GM18858 (cell line): ENCODE data around the gene LRRC18.

Source experiments
- ATAC-seq: cut with Tn5 transposase; IDR thresholded peaks from one replicate; pipeline ENCODE4 v1.9.1; 2021; ENCODE audit not compliant: unreplicated experiment

The LRRC18 gene

DNA sequence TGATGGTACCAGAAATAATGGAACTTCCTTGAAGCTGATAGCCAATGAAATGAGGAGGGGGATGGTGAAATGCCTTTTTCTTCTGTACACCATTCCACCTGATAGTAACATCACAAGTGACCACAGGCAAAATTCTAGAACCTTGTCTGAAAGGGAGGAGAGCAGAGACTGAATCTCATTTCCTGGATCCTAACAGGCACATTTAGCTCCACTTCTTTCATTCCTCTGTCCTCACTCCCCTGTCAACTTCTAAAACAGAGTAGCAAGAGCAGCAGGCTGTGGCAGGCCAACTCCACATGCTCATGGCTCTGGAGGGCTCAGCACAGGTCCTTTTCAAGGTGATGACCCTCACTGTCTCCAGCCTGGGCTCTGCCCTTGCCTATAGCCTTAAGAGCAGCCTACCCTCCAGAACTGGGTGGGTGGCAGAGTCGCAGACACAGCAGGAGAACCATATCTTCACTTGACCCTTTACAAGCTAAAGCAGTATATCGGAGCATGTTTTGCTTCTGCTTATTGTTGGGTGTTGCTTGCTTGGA is at the start of gene LRRC18:
LRRC18 (minus strand) TSS at position 51 of the 536 bp plus-strand sequence. CDS start 25,685 bp downstream, outside the sequence.
- no peak for ATAC-seq

DNA sequence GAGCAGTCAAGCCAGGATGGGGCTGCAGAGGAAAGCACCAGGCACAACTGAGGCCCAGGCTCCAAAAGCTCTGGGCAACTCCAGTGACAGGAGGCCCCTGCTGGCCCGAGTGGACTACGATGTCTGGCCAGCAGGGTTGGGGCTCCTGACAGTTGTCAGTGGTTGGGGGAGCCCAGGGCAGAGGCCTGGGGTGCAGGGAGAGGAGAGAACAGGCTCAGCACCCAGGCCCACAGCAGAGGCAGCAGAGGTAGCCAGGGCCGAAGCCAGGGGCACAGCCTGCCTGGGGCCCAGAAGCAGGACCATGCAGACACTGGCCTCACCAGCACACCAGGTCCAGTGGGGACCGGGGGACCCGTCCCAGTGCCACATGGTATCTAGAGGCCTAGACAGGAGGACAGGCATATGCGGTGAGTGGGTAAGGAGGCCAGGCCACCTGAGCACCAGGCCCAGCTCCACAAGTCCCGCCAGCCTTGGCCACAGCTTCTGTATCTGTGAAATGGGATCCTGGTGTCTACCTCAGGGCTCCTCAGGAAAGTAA is 46.0 kb upstream of the LRRC18 start:
- ATAC-seq: no peak

DNA sequence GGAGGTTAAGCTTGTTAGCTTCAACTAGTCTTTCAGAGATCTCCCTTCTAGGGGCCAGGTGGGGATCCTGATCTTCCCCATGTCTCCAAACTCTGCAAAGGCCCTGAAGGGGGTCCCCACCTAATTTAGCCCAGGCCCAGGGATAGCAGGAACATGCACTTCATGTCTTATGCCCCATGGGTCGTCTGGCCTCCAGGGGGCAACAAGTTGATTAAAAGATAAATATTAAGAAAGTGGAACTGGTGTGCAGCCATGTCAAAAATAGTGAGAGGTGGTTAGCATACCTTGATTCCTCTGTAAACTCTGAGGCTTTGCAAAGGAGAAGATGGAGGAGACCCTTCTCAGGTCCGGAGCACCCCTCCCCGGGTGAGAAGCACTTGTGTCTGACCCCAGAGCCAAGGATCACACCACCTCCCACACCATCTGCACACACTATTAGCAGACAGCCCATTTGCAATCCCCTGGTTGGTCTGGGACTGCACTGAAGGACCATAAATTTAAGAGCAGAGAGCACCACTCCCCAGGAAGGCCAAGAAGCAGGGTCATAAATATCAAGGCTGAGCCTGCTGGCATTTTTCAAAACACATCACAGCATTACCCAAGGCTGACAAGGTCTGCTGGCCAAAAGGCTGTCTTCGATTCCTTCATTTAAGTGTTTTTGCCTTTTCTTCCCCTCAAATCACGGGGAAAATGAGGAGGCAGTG is 44.2 kb upstream of the LRRC18 start:
- no peak for ATAC-seq

DNA sequence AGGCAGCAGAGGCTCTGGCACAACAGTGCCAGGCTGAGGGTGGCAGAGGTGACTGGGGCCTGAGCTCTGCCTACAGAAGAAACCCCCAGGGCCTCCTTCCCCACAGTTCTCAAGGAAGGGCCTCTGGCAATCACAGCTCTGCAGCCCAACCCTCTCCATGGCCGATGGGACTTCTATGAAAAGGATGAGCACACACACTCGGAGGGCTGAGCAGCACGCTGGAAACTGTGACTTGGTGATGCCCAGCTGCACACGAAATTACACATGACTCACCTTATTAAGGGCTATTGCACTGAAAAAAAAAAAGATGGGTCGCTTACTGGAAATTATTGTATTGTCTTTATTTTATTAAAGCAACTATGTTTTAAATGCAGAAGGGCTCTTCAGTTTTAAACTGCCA is 42.9 kb upstream of the LRRC18 start:
- no peak for ATAC-seq

DNA sequence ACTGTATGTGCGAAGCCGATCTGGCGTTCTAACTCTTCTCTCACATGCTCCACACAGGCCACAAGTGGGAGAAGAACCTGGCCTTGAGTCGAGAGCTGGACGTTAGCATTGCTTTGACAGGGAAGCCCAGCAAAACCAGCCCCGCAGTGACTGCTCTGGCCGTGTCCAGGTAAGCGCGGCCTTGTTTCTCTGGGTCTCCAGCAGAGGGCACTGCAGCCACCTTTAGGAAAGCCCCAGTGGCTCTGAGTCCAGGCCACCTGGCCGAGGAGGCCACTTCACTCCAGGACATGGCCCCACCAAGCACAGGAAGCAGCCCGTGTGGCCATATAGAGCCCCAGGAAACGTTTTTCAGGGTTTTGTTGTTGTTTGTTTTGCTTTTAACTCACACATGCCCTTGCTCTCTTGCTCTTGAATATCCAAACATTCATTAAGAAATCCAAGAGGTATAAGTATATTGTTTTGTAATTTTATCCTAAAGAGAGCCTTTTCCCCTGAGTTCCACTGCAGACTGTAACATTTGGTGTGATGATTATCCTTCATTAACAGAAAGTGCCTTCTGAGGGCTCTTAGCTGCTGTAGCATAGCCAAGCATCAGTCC is 41.8 kb upstream of the LRRC18 start:
- no peak for ATAC-seq

DNA sequence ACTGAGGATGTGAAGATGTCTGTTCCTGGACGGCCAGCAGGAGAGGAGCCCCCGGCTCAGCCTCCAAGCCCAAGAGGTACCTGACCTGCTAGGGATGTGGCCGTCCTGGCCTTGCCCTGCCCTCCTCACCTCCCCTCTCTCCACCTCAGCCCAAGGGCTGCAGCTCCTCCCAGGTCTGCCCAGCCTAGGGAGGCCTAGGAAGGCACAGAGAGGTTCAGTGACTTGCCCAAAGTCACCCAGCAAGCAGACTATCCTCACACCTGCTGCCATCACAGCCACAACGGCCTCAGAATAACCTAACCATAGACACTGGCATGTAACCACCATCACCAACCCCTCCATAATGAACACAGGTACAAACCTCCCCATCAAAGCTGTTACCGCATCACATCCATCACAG is 38.7 kb upstream of the LRRC18 start:
- ATAC-seq: no peak

DNA sequence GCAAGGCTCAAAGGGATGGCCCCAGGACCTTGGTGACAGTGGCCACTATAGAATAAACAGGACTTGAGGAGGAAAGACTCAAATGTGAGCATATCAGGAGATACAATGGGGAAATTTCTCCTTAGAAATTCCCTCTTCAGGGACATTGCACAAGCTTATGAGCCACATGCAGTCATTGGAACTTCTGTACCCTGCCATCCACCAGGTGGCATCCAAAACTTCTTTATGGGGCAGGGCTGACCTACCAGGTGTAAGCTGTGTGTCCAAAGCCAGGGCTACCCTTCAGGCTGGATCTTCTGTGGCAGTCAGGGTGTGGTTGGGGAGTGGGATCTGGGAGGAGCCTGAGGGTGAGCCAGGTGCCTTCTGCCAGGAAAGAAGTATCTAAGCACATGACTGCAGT is 36.6 kb upstream of the LRRC18 start:
- ATAC-seq: no peak

DNA sequence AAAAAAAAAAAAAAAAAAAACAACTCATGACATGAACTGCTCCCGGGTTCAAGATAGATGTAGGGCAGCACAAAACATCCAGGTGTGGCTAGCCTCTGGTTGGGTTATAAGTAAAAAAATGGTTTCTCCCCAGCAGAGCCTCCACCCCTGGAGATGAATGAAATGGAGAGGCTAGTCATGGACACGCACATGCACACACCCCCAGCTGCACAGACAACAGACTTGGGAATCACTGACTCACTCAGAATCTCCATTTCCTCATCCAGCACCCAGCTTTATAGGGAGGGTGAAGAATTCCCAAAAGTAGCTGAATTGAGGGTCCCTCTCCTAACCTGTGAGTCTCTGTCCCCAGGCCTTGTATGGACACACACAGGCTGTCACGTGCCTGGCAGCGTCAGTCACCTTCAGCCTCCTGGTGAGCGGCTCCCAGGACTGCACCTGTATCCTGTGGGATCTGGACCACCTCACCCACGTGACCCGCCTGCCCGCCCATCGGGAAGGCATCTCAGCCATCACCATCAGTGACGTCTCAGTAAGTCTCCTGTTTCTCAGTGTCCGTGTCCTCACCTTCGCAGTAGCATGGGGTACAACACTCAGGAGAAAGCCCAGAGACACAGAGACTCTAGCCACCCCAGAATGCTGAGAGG is 35.0 kb upstream of the LRRC18 start:
- ATAC-seq: no peak

DNA sequence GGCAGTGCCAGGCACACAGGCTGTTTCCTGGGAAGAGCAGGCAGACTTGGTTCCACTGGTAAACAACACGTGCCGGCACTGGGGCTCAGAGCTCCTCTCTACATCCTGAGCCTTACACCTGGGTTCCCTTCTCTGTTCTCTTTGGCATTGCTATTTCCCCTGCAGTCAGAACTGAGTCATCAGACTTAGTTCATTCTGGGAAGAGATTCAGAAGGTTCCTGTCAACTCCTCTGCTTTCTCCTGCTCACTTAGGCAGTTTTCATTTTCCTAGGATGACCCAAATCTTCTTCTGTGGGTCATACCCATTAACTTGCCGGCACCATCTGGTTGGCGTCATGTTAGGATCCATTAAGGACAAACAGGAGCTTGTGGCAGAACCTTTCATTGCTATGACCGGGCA is 33.4 kb upstream of the LRRC18 start:
- ATAC-seq: no peak

DNA sequence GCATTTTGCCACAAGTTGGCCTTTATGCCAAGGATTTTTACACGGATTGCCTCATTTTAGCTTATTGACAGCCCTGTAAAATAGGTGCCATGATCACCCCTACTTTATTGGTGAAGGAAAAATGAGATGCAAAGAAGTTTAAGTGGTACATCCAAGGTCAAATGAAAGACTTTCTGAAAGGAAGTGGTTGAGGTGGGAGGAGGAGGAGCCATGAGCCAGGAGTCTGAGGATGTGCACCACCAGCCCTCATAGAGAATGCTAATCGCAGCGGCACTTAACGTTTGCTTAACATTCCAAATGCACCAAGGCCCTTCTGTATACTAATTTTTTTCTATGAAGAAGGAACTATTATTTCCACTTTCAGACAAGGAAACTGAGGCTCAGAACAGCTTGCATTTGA is 31.0 kb upstream of the LRRC18 start:
- ATAC-seq: no peak

DNA sequence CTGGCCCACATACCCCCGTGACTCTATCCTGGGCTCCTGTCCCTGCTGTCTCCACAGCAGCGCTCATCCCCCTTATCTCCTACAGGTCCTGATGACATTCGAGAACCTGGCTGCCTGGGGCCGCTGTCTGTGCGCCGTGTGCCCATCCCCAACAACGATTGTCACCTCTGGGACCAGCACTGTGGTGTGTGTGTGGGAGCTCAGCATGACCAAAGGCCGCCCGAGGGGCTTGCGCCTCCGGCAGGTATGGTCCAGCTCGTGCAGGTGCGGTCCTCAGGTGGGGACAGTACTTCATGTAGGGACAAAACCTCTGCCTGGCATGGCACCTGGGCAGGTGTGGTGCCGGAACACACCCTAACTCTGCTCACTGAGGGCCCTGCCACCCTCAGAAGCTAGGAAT is 30.4 kb upstream of the LRRC18 start:
- no peak for ATAC-seq

DNA sequence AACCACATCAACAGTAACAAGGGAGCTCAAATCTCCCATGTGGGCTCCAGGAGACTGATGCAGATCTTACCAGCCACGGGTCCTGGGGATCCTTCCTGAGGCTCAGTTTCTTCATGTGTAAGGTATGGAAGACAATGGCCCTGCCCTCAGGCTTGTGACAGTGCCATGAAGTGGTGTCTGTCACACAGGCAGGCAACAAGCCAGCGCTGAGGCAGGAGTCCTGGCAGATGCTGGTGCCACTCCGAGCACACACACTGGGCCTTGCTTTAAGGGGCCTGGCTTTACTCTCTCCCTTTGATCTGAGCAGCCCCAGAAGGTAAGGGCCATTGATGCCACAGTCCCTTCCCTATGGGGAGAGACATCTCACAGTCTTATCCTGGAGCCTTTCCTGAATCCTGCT is 28.4 kb upstream of the LRRC18 start:
- no peak for ATAC-seq

DNA sequence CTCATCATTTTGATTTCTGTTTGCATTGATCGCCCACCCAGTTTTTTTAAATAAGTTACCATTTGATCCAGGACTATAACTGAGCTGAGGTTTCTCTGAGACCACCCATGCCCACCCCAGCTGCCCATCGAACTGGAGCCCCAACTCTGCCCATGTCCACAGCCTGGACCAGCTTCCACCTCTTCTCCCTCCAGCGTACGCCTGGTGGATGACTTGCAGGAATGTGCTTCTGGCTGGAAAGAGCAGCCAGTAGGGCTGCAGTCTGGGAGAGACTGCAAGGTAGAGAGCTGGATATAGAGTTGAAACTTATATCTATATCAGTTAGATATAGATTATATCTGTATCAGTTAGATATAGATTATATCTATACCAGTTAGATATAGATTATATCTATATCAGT is 25.8 kb upstream of the LRRC18 start:
- ATAC-seq: no peak

DNA sequence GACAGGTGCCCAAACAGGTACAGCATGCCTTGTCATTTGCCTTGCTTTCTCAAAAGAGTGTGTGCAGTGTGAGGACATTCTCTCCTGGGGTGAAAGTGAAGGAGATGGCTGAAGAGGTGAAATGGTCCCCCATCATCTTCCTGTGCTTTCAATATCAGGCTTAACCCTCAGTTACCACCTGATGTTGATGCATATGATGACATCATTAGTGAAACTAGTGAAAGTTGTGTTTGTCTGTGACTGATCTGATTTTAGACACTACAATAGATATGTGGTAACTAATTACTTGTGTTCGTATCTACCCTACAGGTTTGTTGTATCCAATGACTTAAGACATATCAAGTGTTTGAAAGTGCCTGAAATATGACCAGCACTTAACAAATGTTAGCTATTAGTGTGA is 24.4 kb upstream of the LRRC18 start:
- no peak for ATAC-seq

DNA sequence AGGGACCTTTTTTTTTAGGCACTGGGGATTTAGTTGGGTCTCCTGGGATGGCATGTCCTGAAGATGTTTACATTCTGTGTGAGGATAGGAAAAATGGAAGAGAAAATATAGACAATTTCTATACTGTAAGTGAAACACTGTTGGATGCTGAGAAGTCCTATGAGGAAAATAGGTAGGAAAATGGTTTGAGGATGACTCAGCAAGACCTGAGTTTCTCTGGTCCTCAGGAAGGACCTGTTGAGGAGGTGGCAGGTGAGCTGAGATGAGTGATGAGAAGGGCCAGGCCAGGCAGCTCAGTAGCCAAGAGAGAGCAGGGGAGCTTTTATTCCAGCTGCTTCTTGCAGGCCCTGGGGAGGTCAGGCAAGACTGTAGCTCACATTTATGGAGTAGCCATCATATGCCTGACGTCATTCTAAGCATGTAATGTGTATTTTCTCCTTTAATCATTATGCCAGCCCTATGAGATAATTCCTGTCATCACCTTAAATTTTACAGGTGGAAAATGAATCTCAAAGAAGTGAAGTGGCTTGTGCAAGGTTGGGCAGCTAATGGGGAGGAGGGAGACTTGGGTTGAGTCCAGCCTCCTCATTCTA is 19.1 kb upstream of the LRRC18 start:
- no peak for ATAC-seq

DNA sequence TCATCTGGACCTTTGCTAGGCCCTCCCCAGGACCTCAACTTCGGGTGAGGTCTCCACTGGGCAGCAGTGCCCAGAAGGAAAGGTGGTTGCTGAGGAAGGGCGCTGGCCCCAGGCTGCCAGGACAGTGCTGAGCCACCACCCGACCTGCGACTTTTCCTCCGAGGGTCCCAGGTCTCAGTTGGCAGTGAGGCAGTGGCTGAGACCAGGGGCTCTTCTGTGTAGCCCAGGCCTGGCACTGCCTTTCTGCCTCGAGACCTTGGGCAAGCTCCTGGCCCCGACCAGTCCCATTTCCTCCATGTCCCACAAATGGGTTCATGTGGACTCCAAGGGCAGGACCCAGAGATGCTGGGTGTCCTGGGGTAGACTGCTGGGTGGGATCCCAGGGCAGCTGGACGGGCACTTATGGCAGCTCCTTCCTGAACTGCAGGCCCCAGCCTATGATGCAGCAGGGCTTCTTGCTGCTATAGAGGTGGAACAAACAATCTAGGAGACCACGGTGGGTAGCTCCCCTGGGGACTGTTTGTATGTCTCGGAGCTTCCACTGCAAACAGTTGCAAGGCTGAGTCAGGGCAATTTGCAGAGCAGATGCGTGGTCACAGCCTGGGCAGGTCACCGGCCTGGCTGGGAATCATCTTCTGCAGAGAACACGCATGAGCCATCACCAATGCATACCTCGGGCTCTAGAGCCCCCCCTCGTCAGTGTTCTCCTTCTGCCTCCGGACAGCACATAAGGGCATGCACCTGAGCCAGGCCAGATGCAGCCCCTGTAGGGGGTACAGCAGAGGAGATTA is 17.9 kb upstream of the LRRC18 start:
- ATAC-seq: no peak

DNA sequence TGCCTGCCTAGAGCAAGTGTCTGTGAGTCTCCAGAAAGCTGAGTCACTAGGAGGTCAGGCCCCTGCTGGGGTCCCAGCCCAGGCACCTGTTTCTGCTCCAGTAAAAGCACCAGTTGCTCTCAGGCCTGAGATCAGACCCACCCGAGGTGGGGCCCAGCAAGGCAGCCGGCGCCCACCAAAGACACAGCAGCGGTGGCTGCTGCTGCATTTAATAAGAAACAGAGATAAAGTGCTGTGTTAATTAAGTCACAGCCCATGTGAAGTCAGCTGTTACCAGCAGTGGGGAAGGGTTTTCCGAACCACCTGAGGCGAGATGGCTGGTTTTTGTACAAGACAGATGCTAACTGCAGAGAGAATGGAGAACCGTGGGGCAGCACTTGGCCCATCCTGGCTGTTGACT is 12.1 kb upstream of the LRRC18 start:
- ATAC-seq: no peak

DNA sequence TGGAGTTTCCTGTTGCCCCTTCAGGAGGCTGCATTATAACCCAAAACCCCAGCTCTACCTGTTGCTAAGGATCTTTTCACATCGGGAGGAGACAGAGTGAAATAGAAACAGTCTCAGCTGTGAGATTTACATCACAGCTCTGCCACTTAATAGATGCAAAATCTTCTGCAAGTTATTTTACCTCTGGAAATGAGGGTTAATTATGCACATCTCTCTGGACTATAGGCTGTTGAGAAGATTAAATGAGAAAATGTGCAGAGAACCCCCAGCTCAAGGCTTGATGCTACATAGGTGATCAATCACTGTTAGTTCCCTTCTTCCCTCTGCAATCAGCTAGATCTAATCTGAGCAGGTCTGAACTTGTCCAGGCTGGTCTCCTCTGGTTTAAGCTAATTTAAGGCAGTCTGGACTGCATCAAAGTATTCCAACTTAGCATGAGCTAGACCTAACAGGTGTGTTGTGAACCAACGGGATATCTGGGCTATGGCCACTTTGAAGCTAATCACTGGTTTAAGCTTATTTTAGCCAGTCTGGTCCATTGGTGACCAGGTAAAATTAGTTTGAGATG is 8.9 kb upstream of the LRRC18 start:
- no peak for ATAC-seq

DNA sequence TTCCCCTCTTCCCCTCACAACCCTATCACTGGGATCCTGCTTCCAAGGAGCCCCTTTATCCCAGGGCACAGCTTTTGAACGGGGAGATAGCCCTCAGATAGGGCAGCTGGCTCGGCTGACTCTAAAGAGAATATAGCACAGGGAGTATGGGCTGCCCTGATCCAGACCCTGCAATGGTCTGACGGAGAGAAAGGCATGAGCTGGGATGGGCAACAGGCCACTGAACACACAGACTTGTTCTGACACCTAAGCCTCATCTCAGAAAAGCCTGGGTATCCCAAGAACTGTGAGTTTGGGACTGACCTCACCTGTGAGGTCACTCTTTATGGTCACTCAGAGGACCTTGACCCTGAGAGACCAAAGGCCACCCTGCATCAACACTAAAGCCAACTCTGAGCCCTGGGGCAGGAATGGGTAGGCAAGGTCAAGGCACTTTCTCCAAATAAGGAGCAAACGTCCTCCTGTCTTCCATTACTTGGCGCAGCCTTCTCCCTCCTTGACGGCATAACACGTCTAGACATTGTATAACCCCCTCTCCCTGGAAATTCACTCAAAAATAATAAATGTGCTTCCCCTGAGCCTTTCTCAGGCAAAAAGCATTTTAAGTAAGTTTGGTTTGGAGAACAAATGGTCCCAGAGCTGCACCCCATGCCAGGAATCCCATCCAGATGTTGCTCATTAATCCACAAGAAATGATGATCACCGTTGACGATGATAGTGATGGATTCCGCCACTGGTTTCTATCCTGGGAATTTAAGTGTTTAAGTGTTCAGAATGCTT is 8.2 kb upstream of the LRRC18 start:
- ATAC-seq: no peak
